Neural crest cell (in vitro differentiated cells): ENCODE measurements around the gene AGBL4. TPM values are rescaled to one million over a fixed set of nuclear protein-coding genes. Genes with fewer than 3 reads are reported as not detected.

ENCODE experiments used
- DNase-seq: peaks from one replicate; pipeline ENCODE4 v3.0.0; 2021; ENCODE audit warnings: low read depth, mixed read lengths, low spot score
- H3K27ac Mint-ChIP-seq: one replicate; pipeline ENCODE4 v1.8.0; 2021; ENCODE audit warnings: mild to moderate bottlenecking, mixed read lengths; ENCODE audit not compliant: unreplicated experiment
- H3K27me3 Mint-ChIP-seq: 2 replicates; pipeline ENCODE4 v1.8.0; 2021; ENCODE audit warnings: low read depth, mild to moderate bottlenecking, mixed read lengths
- H3K36me3 Mint-ChIP-seq: 2 replicates; pipeline ENCODE4 v1.8.0; 2021; ENCODE audit warnings: low read depth, mild to moderate bottlenecking, mixed read lengths
- H3K4me1 Mint-ChIP-seq: 2 replicates; pipeline ENCODE4 v1.8.0; 2021; ENCODE audit warnings: mixed read lengths
- H3K4me3 Mint-ChIP-seq: one replicate; pipeline ENCODE4 v1.8.0; 2021; ENCODE audit warnings: mild to moderate bottlenecking, mixed read lengths
- H3K9me3 Mint-ChIP-seq: 2 replicates; pipeline ENCODE4 v1.8.0; 2021; ENCODE audit warnings: mixed read lengths
- total RNA-seq: library from RNA; stranded (reverse); gene quantifications from 2 replicates; pipeline ENCODE4 v1.2.1, GENCODE V29; 2021
- TF ChIP-seq, protein P1 (sequence below): fragments of 200-600 bp; sonication (generic); conservative IDR thresholded peaks from 2 replicates; pipeline ENCODE4 v1.5.0; 2021; ENCODE audit warnings: antibody characterized with exemption, mild to moderate bottlenecking

AGBL4 gene
- total RNA-seq, 1 donor from 2014 or later = 0.09 TPM

DNA sequence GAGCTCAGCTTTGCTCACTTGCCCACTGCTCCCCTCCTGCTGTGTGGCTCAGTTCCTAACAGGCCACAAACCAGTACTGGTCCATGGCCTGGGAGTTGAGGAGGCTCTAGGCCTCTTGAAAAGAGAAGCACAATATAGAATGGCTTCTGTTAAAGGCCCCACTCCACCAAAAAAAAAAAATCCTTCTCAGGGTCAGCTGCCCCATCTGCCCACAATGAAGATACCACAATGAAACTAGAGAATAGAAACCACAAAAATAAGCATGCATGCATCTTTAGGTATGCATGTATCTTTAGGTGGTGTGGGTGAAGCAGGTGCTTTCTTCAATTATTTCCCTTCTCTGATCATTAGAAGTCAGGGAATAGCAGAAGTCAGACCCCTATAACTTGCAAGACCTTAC lies 626.7 kb downstream of the AGBL4 start:
- Mint-ChIP-seq H3K36me3 (peaks cover 4% of the 10 kb centered on the region), H3K27me3 (no peaks in the 10 kb centered on the region), H3K9me3 (peaks cover 50% of the 10 kb centered on the region), H3K4me1 (no peaks in the 10 kb centered on the region), H3K4me3 (no peak overlapping the region), H3K27ac (no peak overlapping the region)
- TF ChIP-seq, protein P1, sequence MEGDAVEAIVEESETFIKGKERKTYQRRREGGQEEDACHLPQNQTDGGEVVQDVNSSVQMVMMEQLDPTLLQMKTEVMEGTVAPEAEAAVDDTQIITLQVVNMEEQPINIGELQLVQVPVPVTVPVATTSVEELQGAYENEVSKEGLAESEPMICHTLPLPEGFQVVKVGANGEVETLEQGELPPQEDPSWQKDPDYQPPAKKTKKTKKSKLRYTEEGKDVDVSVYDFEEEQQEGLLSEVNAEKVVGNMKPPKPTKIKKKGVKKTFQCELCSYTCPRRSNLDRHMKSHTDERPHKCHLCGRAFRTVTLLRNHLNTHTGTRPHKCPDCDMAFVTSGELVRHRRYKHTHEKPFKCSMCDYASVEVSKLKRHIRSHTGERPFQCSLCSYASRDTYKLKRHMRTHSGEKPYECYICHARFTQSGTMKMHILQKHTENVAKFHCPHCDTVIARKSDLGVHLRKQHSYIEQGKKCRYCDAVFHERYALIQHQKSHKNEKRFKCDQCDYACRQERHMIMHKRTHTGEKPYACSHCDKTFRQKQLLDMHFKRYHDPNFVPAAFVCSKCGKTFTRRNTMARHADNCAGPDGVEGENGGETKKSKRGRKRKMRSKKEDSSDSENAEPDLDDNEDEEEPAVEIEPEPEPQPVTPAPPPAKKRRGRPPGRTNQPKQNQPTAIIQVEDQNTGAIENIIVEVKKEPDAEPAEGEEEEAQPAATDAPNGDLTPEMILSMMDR = no peak
- no peak for DNase-seq

DNA sequence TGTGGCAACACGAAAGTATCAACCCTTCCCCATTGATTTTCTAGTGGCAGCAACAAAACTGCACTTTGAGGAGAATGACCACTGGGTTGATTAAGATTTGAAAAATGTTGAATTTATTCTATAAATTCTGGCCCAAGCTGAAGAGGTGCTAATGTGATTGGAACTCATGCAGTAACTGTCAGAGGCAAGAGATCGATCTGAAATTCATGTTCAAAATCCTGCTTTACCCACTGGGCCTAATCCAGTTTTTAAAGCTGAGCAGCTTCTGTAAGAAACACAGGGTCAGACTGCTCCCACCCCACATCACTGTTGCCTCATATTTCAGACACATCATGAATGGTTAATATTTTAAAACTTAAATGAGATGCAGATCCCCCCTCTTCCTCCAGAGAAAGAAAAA lies 629.6 kb downstream of the AGBL4 start:
- peaks cover 42% of the 10 kb centered on the region for H3K9me3 Mint-ChIP-seq
- no peak overlapping the region for H3K4me3 Mint-ChIP-seq
- no peaks in the 10 kb centered on the region for H3K36me3 Mint-ChIP-seq
- TF ChIP-seq, protein P1 = no peak
- no peaks in the 10 kb centered on the region for H3K4me1 Mint-ChIP-seq
- no peaks in the 10 kb centered on the region for H3K27me3 Mint-ChIP-seq
- DNase-seq = no peak
- H3K27ac Mint-ChIP-seq = no peak overlapping the region

DNA sequence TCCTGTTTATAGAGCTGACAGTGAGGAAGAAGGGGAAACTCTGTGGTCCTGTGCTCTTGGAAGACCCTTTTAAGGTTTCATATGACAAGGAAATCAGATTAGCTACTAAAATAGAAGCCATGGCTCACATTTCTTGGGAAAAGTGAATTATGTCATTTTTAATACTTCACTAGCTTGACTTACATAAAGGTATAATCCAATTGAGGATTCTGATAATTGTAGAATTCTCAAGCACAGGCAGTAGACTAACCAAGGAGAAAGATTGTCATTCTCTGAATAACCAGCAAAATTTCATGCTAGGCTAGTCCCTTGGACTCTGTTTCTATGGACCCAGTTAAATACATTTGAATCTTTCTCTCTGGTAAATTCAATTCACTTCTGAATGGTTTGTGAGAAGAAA lies 634.1 kb downstream of the AGBL4 start:
- Mint-ChIP-seq H3K4me1 (no peaks in the 10 kb centered on the region), H3K27me3 (no peaks in the 10 kb centered on the region), H3K36me3 (no peaks in the 10 kb centered on the region), H3K4me3 (no peak overlapping the region), H3K9me3 (peaks cover 30% of the 10 kb centered on the region), H3K27ac (no peak overlapping the region)
- TF ChIP-seq, protein P1 = no peak
- DNase-seq = no peak

DNA sequence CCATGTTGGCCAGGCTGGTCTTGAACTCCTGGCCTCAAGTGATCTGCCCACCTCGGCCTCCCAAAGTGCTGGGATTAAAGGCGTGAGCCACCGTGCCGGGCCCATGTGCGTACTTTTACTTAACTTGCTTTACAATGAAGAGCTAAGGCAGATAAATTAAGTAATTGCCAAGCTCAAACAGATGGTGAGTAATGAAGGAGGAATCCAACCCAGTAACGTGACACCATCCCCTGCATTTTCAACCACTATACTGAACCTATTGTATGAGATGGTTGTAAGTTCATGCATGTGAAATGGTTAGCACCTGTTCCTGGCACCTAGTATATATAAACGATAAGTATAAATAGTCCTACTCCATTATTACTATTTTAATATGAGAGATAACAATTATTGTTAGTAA lies 659.1 kb downstream of the AGBL4 start:
- DNase-seq = no peak
- Mint-ChIP-seq H3K4me1 (no peaks in the 10 kb centered on the region), H3K27ac (no peak overlapping the region), H3K27me3 (no peaks in the 10 kb centered on the region), H3K9me3 (peaks cover 21% of the 10 kb centered on the region), H3K36me3 (no peaks in the 10 kb centered on the region), H3K4me3 (no peak overlapping the region)
- TF ChIP-seq, protein P1 = no peak

DNA sequence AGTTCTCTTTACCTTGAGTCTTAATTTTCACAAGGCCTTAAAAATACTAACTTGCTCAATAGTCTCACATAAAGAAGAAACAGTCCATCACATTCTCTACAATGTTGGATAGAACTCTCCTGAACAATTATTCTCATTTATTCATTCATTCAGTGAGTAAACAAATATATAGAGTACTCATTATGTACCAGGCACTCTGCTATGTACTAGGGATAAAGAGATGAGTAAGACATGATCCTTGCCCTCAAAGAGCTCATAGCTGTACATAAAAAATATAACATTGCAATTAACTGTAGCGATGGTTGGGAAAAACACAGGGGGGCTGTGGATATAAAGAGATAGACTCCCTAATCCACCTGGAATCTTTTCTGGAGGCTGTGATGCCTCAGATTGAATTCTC lies 660.1 kb downstream of the AGBL4 start:
- Mint-ChIP-seq H3K27me3 (no peaks in the 10 kb centered on the region), H3K4me1 (no peaks in the 10 kb centered on the region), H3K36me3 (no peaks in the 10 kb centered on the region), H3K27ac (no peak overlapping the region), H3K9me3 (peaks cover 24% of the 10 kb centered on the region), H3K4me3 (no peak overlapping the region)
- no peak for DNase-seq
- TF ChIP-seq, protein P1 = no peak

DNA sequence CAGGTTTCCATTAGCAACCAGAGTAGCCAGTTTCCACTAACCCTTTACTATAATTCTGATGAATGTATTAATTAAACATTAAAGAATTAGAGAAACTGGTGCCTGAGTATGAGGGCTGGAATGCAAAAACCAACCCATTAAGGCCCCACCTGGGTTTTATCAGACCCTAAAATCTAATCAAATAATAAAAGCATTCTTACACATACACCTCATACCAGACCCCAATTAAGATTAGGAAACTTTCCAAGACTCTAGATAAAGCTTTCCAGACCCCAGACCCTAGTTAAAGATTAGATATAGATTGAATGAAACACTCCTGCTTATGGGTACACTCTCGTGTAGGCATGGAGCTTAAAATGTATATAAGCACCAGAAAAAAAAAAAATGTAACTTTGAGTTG lies 665.7 kb downstream of the AGBL4 start:
- TF ChIP-seq, protein P1 = no peak

More for the DNA sequence above, 665.7 kb downstream of the AGBL4 start:
- Mint-ChIP-seq H3K4me1 (no peaks in the 10 kb centered on the region), H3K27ac (no peak overlapping the region), H3K9me3 (peaks cover 19% of the 10 kb centered on the region), H3K4me3 (no peak overlapping the region), H3K27me3 (no peaks in the 10 kb centered on the region), H3K36me3 (peaks cover 3% of the 10 kb centered on the region)
- DNase-seq = no peak
